GM12892 (cell line): ENCODE data around the gene KCNQ1OT1.

Source experiments
- POLR2A ChIP-seq: IDR thresholded peaks from 2 replicates; pipeline ENCODE4 v1.6.1; 2011; ENCODE audit warnings: low read depth, low read length, control low read depth
- POLR2AphosphoS5 ChIP-seq: IDR thresholded peaks from 2 replicates; pipeline ENCODE4 v1.6.1; 2011; ENCODE audit warnings: low read depth, low read length, control low read depth
- TAF1 ChIP-seq: IDR thresholded peaks from 2 replicates; pipeline ENCODE4 v1.6.1; 2011; ENCODE audit warnings: low read depth, mild to moderate bottlenecking, control low read depth, low read length, borderline replicate concordance

DNA sequence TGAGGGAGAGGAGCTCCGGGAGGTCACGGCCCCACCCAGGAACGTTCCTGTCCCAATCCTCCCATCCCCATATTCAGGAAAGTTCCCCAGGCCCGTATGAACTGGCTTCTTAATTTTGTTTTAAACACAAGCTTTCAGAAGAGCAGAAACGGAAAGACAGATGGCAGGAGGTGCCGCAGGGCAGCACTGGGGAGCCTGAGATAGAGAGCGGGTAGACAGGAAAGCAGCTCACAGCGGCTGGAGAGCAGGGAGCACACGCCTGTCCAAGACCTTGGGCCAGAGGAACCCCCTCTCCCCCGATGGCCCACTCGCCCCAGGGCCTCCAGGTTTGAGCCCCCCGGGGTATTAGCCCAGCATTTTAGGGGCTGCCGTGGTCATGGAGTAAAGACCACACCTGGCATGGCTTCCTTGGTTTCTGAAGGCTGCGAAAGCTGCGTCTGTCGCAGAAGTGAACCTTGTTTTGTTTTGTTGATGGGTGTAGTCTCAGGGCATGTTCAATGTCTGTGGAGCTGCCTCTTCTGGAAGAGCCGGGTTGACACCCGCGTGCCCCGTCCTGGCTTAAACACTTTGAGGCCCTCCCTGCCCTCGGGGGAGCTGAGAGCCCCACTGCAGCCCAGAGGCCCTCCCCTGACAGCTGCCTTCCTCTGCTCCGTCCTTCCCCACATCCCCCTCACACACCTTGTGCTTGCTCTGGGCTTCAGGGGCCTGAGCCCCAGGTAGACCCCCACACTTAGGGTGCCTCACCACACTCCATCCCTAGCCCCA, 17.9 kb upstream of the KCNQ1OT1 start:
- no peak for TF ChIP-seq POLR2A
- TF ChIP-seq POLR2AphosphoS5, result no peak
- no peak for TF ChIP-seq TAF1
